Heart right ventricle (tissue), 16 donors: ENCODE measurements around the gene TOR2A. TPM values are rescaled to one million over a fixed set of nuclear protein-coding genes. Genes with fewer than 3 reads are reported as not detected.
"Not testable (repeated sequence)": the region's sequence is repeated elsewhere in the genome, so short reads cannot be mapped to it uniquely, and the experiment has no call there.

Experiments used
- ATAC-seq, 8 donors: fragments of 200-7000 bp; cut with Tn5 transposase; one replicate each; pipeline ENCODE4 v1.9.1; 2020; ENCODE audit warnings: mild to moderate bottlenecking in 8 of 8, moderate library complexity in 8 of 8, moderate number of reproducible peaks in 1 of 8
- DNase-seq, 2 donors: peaks; one replicate each; pipeline ENCODE4 v3.0.0-alpha.2; 2020
- H3K27ac ChIP-seq, 10 donors: fragments of 200-600 bp; sonication (generic) in 2 of 10; one replicate each; pipeline versions ENCODE4 v1.5.0 to v1.8.0; 2020 to 2022; ENCODE audit warnings: mild to moderate bottlenecking in 3 of 10
- H3K27me3 ChIP-seq, 7 donors: fragments of 200-600 bp; one replicate each; pipeline ENCODE4 v1.8.0; 2021 to 2022; ENCODE audit warnings: mild to moderate bottlenecking in 2 of 7
- H3K36me3 ChIP-seq, 9 donors: fragments of 200-600 bp; sonication (generic) in 1 of 9; one replicate each; pipeline versions ENCODE4 v1.5.0 to v1.8.0; 2020 to 2022; ENCODE audit warnings: mild to moderate bottlenecking in 2 of 9
- H3K4me1 ChIP-seq, 9 donors: fragments of 200-600 bp; sonication (generic) in 1 of 9; one replicate each; pipeline versions ENCODE4 v1.5.0 to v1.8.0; 2020 to 2022; ENCODE audit warnings: mild to moderate bottlenecking in 4 of 9
- H3K4me3 ChIP-seq, 10 donors: fragments of 200-600 bp; sonication (generic) in 2 of 10; one replicate each; pipeline versions ENCODE4 v1.5.0 to v1.8.0; 2020 to 2022; ENCODE audit warnings: mild to moderate bottlenecking in 7 of 10, moderate library complexity in 2 of 10
- H3K9me3 ChIP-seq, 11 donors: fragments of 200-600 bp in 10 of 11; sonication (generic) in 2 of 11; one replicate each; pipeline versions ENCODE4 v1.5.0 to v1.8.0; 2013 to 2022; ENCODE audit warnings: mild to moderate bottlenecking in 2 of 11, control low read depth in 1 of 11, moderate library complexity in 1 of 11
- CTCF ChIP-seq, 9 donors: fragments of 200-600 bp; sonication (generic) in 2 of 9; IDR thresholded peaks; one replicate each; pipeline versions ENCODE4 v1.5.0 to v1.8.0; 2021 to 2022; ENCODE audit warnings: antibody characterized with exemption in 9 of 9, mild to moderate bottlenecking in 5 of 9, moderate library complexity in 1 of 9
- WGBS, 2 donors: extraction: QIAGEN DNeasy Blood & Tissue Kit; methylation state at CpG; one replicate each; pipeline ENCODE4 v1.1.7; 2013; ENCODE audit warnings: inconsistent platforms in 1 of 2; 5-methylcytosine and 5-hydroxymethylcytosine counted together
- intact Hi-C, 10 donors: fragments of 100-400 bp; cut with DNase I; formaldehyde crosslinking; loops; one replicate each; pipeline versions ENCODE4 v1.11.1 to v1.14.2; 2022
- long read RNA-seq, 3 donors: library from polyadenylated mRNA; unstranded; transcript quantifications; one replicate each; pipeline ENCODE4 v2.0.0, GENCODE V29; 2020 to 2021
- polyA plus RNA-seq, 2 donors: library from polyadenylated mRNA; stranded (reverse); fragments of 200-250 nt; gene quantifications; one replicate each; pipeline ENCODE4 v1.2.3, GENCODE V29; 2013
- total RNA-seq, 10 donors: library from RNA; stranded (reverse); fragmentation: NEBNext Ultra II Directional in 3 of 10; extraction: Animal tissue kit (Norgen Biotek cat#: 25700) in 3 of 10; gene quantifications; one replicate each; pipeline versions ENCODE4 v1.2.1 to v1.2.4, GENCODE V29; 2021 to 2023
- donor health status: Arrhythmogenic right ventricular cardiomyopathy.
- donor health status: ischemic (EF 13 %, LVEDD 7.1; RV severe dilation, severe dysfunction).
- donor health status: healthy with polysubstance abuse.
- donor health status: DM: no; HTN: yes; CAD: no.
- donor health status: DM: no; HTN: no; CAD: no.
- donor health status: ischemic (EF 25% LVEDD 6.9; RV normal size, moderate dysfunction).
- donor health status: ischemic (EF 25% LVEDD 5.7; RV mildly dilated, moderate dysfunction).
- donor health status: healthy.
- donor health status: DM: yes; HTN: yes; CAD: no.
- donor health status: Ischemic cardiomyopathy.
- donor health status: ischemic (EF 35%, LVEDD 5.7; RV mildly dilated, moderate dysfunction).
- donor health status: nonischemic (EF 11% LVEDD 7.7; RV severe dilation, severe dysfunction).
- donor health status: DM: yes; HTN: yes; CAD: no.
- donor health status: PGD.
- donor health status: ischemic (EF 29% LVEDD 5.4; RV normal size, mild dysfunction).
- donor health status: nonischemic (EF 23%, LVEDD 6.1; RV moderate dilation, normal function).

Gene TOR2A
- total RNA-seq (1 to 10 TPM; 1.5 to 6.3 (median 2.2) TPM), polyA plus RNA-seq (1 to 10 TPM; 6.9 to 7.6 TPM)
- long read RNA-seq, donor 1, partial matches to known transcripts, result 0 of 2 reads
- long read RNA-seq, donor 1, other reads (novel, unspliced or antisense), result 1 of 2 reads
- long read RNA-seq, donor 2, partial matches to known transcripts, result 1 of 8 reads
- long read RNA-seq, donor 2, other reads (novel, unspliced or antisense), result 5 of 8 reads
- long read RNA-seq, donor 3, partial matches to known transcripts, result 1 of 6 reads
- long read RNA-seq, donor 3, other reads (novel, unspliced or antisense), result 1 of 6 reads

DNA sequence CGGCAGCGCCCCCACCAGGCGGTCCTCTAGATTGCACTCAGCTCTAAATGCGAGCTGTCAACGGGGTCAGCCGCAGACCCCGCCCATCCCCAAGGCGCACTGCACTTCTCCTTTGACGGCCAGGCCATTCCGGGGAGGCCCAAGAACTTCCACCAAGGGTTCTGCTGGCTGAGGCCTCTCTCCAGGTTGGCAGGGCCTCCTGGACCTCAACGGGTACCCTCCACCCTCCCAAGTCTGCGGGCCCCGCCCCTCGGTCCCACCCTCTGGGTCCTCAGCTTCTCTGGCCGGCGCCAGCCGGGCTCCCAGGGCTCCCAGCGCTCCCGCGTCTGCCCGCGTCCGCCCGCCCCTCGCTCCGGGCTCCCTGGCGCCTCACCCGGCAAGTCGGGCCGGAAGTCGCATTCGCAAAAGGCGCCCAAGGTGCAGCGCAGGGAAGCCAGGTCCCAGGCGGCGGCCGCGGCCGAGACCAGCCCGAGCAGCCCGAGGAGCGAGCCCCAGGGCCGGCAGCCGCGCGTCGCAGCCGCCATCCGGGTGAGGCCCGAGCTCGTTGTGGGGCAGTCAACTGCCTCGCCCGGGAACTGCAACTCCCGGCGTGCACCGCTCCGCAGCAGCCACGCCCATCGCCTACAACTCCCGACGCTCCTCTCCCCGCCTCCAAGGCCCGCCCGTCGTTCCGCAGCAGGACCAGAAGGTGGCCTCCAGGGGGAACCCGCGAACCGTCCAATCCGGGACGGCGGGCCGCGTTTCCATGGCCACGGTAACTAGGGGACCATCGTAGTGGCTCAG, at the start of gene TOR2A:
TOR2A (minus strand) TSS at position 548 of the 783 bp plus-strand sequence; CDS start at position 524, 24 bp downstream.
- ATAC-seq (peak; percentile 94 to 97 (median 95)), DNase-seq (peak; percentile 98 to 99)
- Histone ChIP-seq H3K9me3 (no peaks in the 10 kb centered on the region), H3K27me3 (no peaks in the 10 kb centered on the region), H3K4me1 (peaks cover 10 to 35% (median 19%) of the 10 kb centered on the region in 9 donors), H3K36me3 (peaks cover 0 to 51% (median 10%) of the 10 kb centered on the region in 9 donors), H3K27ac (peak within 1 kb of the TSS; percentile 90 to 99 (median 97)), H3K4me3 (peak within 1 kb of the TSS; percentile 46 to 95 (median 78))
- intact Hi-C loops, result loop anchor here (1.0 to 10.0 kb wide), 18 partner anchors 47 to 233 kb away; partner anchors contain the start of genes AK1 (in 1 of the 10) and ST6GALNAC4 (in 1 of the 10)
- TF ChIP-seq CTCF (IDR thresholded peaks at IDR 0.05), result peak; percentile 90 to 99 (median 95)
- WGBS, 2 donors, result 0 to 1% methylated on average over 69 to 76 of the region's 76 CpGs

DNA sequence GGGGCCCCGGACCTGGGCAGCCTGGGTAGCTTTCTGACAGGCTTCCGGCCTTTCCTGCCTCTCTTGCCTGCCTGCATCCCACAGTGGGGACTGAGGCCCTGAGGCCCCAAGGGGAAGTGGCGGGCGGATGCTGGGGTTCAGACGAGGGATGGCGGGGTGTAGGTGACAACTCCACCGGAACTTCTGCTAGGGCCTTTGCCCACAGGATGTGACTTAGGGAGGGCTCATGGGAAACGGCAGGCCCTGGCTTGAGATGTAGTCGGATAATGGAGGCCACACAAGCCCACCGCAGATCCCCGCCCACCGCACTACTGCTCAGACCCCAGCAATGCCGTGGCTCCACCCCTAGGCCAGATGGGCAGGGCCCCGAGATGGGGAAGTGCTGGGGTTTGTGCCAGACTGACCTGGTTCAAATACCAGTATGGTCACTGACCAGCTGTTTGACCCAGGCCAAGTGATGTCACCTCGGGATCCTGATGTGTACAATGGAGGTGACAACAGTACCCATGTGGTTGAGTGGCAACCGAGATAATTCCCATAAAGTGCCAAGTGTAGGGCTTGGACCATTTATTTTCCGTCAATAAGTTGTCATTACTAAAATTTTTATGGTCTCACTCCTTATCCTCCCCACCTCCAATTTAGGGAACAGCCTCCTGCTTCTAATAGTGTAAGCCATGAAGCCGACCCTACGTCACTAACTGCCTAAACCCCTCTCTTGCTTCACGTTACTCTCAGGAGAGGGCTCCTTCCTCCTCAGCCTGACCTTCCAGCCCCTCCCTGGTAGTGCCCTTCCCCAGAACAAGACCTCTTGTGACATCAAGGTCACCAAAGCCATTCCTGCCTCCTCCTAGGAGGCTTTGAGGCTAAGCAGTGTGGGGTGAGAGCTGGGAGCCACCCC, 48.3 kb upstream of the TOR2A start:
- 65 to 68% methylated on average over 20 of the region's 20 CpGs for WGBS, 2 donors
- no peak for TF ChIP-seq CTCF (IDR thresholded peaks at IDR 0.05)
- no peaks in the 10 kb centered on the region for H3K9me3 ChIP-seq
- intact Hi-C loops, result loop anchor here in 7 of 10 donors (2.0 to 10.0 kb wide), 8 partner anchors 36 to 191 kb away; partner anchors contain the start of genes TOR2A (in 3 of the 7) and ST6GALNAC4 (in 2 of the 7)
- peaks cover 1 to 84% (median 53%) of the 10 kb centered on the region in 9 donors for H3K4me1 ChIP-seq
- DNase-seq, result peak in 1 of 2 donors; percentile 54
- H3K36me3 ChIP-seq, result peaks cover 0 to 17% (median 12%) of the 10 kb centered on the region in 9 donors
- no peaks in the 10 kb centered on the region for H3K27me3 ChIP-seq
- H3K4me3 ChIP-seq, result no peak overlapping the region
- peak overlapping the region in 9 of 10 donors; percentile 55 to 98 (median 96) for H3K27ac ChIP-seq
- ATAC-seq, result no peak

DNA sequence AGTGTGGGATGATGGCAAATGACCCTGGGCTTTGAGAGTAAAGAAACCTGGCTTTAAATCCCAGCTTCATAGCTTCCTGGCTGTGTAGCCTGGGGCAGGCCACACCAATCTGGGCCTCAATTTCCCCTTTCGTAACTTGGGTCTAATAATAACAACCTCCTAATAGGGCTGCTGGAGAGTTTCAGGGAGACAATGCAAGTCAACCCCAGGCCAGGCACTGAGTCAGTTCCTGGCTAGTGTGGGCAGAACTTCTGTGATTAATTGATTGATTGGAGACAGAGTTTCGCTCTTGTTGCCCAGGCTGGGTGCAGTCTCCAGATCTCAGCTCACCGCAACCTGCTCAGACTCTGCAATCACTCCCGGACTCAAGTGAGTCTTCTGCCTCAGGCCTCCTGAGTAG, 46.7 kb upstream of the TOR2A start:
- Histone ChIP-seq H3K4me1 (peaks cover 3 to 81% (median 45%) of the 10 kb centered on the region in 9 donors), H3K4me3 (no peak overlapping the region), H3K27ac (peak overlapping the region in 1 of 10 donors; percentile 98), H3K27me3 (no peaks in the 10 kb centered on the region), H3K36me3 (peaks cover 0 to 2% (median 0%) of the 10 kb centered on the region in 9 donors), H3K9me3 (no peaks in the 10 kb centered on the region)
- TF ChIP-seq CTCF (IDR thresholded peaks at IDR 0.05), result no peak
- 93 to 100% methylated on average over 4 of the region's 4 CpGs for WGBS, 2 donors
- intact Hi-C loops, result loop anchor here in 5 of 10 donors (2.0 to 10.0 kb wide), 6 partner anchors 35 to 190 kb away; partner anchors contain the start of genes TOR2A (in 3 of the 5) and ST6GALNAC4 (in 1 of the 5)
- ATAC-seq, result no peak
- DNase-seq, result no peak

DNA sequence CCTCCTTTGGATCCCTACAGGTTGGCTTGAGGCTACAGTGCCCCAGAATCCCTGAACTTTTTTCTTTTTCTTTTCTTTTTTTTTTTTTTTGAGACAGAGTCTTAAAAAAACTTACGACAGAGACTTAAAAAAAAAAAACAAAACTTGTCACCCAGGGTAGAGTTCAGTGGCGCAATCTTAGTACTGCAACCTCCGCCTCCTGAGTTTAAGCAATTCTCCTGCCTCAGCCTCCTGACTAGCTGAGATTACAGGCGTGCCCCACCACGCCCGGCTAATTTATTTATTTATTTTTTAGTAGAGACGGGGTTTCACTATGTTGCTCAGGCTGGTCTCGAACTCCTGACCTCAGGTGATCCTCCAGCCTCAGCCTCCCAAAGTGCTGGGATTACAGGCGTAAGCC, 45.8 kb upstream of the TOR2A start:
- H3K36me3 ChIP-seq, H3K9me3 ChIP-seq, H3K27me3 ChIP-seq, H3K4me3 ChIP-seq, ATAC-seq, DNase-seq: not testable (repeated sequence)
- peaks cover 3 to 82% (median 43%) of the 10 kb centered on the region in 9 donors for H3K4me1 ChIP-seq
- intact Hi-C loops, result loop anchor here in 4 of 10 donors (5.0 to 10.0 kb wide), 5 partner anchors 34 to 189 kb away; partner anchors contain the start of genes TOR2A (in 2 of the 4) and ST6GALNAC4 (in 1 of the 4)
- 90 to 96% methylated on average over 9 of the region's 9 CpGs for WGBS, 2 donors
- peak overlapping the region in 2 of 10 donors; percentile 57 to 98 for H3K27ac ChIP-seq
